Measurements from ENCODE around the gene LAMC1.
A peak's percentile ranks its signal among the peaks of the same experiment; 100 is the strongest.

The LAMC1 gene

DNA sequence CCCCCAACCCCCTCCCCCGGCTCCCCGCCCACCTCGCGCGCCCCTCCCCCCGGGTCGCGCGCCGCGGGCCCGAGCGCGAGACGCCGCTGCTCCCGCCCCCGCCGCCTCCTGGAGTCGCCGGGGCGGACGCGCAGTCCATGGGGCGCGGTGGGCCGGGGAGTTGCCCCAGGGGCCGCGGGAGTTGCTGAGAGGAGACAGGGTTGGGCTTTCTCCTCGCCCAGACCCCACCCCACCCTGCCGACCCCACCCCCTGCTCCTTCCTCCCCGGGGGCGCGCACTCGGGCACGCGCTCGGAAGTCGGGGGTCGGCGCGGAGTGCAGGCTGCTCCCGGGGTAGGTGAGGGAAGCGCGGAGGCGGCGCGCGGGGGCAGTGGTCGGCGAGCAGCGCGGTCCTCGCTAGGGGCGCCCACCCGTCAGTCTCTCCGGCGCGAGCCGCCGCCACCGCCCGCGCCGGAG is at the start of gene LAMC1:
TSS of gene LAMC1 (plus strand) at position 275 of the 455 bp plus-strand sequence. CDS start 297 bp downstream, outside the sequence.
- ChIA-PET CTCF (no interaction called here), POLR2A (no interaction called here)
- Histone ChIP-seq H3K27ac (ENCODE audit: extremely low read depth, low read depth, low read length) (peak within 1 kb of the TSS; percentile 98), H3K4me3 (ENCODE audit: low read depth, low read length) (peak within 1 kb of the TSS; percentile 80), H3K36me3 (ENCODE audit: control insufficient read depth in 2 of 2, insufficient read depth in 1 of 2, low read length in 2 of 2) (no peaks in the 10 kb centered on the region), H3K9me3 (ENCODE audit: control insufficient read depth, insufficient read depth, low read depth, low read length) (no peaks in the 10 kb centered on the region), H3K4me1 (ENCODE audit: control insufficient read depth, insufficient read depth, low read length) (peaks cover 27% of the 10 kb centered on the region; the same call in 1 of the 2 replicates)
- TF ChIP-seq KLF10 (tag by site-specific recombination; IDR thresholded peaks at IDR 0.05): peak; percentile 49
- TF ChIP-seq KLF1 (tag by site-specific recombination; IDR thresholded peaks at IDR 0.05): peak; percentile 58
- TF ChIP-seq ZNF660 (tag by site-specific recombination; IDR thresholded peaks at IDR 0.05): peak; percentile 49; the same call in 1 of the 2 replicates
- peak; percentile 35; the same call in 1 of the 2 replicates for TF ChIP-seq EGR2 (tag by site-specific recombination; IDR thresholded peaks at IDR 0.05; ENCODE audit: low read depth)
- no peak for TF ChIP-seq ZNF221 (tag by site-specific recombination; IDR thresholded peaks at IDR 0.05; ENCODE audit: borderline replicate concordance)
- TF ChIP-seq ZNF549 (tag by site-specific recombination; IDR thresholded peaks at IDR 0.05): no peak
- TF ChIP-seq GFI1B (tag by site-specific recombination; IDR thresholded peaks at IDR 0.05): no peak
- TF ChIP-seq ZNF561 (tag by site-specific recombination; IDR thresholded peaks at IDR 0.05; ENCODE audit: borderline replicate concordance): peak; percentile 64; the same call in 1 of the 2 replicates
- 0 out of 2 replicates have a peak, but pooled peaks have one; percentile 30 for TF ChIP-seq ZSCAN30 (tag by site-specific recombination; IDR thresholded peaks at IDR 0.05)
- TF ChIP-seq, protein P1, sequence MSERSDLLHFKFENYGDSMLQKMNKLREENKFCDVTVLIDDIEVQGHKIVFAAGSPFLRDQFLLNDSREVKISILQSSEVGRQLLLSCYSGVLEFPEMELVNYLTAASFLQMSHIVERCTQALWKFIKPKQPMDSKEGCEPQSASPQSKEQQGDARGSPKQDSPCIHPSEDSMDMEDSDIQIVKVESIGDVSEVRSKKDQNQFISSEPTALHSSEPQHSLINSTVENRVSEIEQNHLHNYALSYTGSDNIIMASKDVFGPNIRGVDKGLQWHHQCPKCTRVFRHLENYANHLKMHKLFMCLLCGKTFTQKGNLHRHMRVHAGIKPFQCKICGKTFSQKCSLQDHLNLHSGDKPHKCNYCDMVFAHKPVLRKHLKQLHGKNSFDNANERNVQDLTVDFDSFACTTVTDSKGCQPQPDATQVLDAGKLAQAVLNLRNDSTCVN (tag by site-specific recombination; optimal IDR thresholded peaks at IDR 0.05): peak; percentile 78
- TF ChIP-seq, protein P2, sequence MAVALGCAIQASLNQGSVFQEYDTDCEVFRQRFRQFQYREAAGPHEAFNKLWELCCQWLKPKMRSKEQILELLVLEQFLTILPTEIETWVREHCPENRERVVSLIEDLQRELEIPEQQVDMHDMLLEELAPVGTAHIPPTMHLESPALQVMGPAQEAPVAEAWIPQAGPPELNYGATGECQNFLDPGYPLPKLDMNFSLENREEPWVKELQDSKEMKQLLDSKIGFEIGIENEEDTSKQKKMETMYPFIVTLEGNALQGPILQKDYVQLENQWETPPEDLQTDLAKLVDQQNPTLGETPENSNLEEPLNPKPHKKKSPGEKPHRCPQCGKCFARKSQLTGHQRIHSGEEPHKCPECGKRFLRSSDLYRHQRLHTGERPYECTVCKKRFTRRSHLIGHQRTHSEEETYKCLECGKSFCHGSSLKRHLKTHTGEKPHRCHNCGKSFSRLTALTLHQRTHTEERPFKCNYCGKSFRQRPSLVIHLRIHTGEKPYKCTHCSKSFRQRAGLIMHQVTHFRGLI (tag by site-specific recombination; IDR thresholded peaks at IDR 0.05): 0 out of 2 replicates have a peak, but pooled peaks have one; percentile 17
- TF ChIP-seq ZFHX2 (tag by site-specific recombination; conservative IDR thresholded peaks at IDR 0.05): peak; percentile 87

DNA sequence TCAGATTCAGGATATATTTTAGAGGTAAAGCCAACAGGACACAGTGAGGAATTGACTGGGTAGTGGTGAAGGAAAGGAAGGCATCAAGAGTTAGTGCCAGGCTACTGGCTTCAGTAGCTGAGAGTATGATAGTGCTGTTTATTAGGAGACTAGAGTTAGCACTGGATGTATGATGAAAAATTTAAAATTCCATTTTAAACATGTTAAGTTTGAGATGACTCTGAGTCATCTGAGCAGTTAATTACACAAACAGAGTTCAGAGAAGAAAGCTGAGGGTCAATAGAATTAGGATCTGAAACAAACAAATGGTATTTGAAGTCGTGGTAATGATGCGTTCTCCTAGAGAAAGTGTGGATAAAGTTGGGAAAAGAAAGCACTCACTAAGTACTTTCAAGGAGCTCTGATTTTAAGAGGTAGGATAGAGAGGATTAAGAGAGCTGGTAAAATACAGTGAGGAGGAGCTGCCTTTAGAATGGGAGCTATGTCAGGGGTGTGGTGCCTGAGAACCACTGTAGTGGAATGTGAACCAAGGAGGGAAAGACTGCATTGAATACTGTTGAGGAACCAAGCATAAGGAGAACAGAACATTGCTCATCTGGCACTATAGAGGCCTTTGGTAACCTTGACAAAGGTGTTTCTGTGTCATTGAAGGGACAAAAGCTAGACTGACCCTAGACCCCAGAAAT is 48.6 kb upstream of the LAMC1 start:
- ChIA-PET POLR2A (no interaction called here), CTCF (interaction anchor here (1.0 to 3.6 kb wide), 2 partner anchors 12 to 14 kb away, joined by 3 to 20 read pairs; no protein-coding TSS in a partner anchor)
- Histone ChIP-seq H3K27ac (ENCODE audit: extremely low read depth, low read depth, low read length) (no peak overlapping the region), H3K36me3 (ENCODE audit: control insufficient read depth in 2 of 2, insufficient read depth in 1 of 2, low read length in 2 of 2) (no peaks in the 10 kb centered on the region), H3K4me3 (ENCODE audit: low read depth, low read length) (no peak overlapping the region), H3K9me3 (ENCODE audit: control insufficient read depth, insufficient read depth, low read depth, low read length) (no peaks in the 10 kb centered on the region), H3K4me1 (ENCODE audit: control insufficient read depth, insufficient read depth, low read length) (peaks cover 3% of the 10 kb centered on the region; the same call in 1 of the 2 replicates)
- no peak for TF ChIP-seq GLIS2 (tag by site-specific recombination; IDR thresholded peaks at IDR 0.05)
- no peak for TF ChIP-seq ZBTB1 (tag by site-specific recombination; IDR thresholded peaks at IDR 0.05)
- TF ChIP-seq ZFP69B (tag by site-specific recombination; IDR thresholded peaks at IDR 0.05): no peak
- no peak for TF ChIP-seq EGR2 (tag by site-specific recombination; IDR thresholded peaks at IDR 0.05; ENCODE audit: low read depth)
- no peak for TF ChIP-seq SALL2 (tag by site-specific recombination; IDR thresholded peaks at IDR 0.05; ENCODE audit: borderline replicate concordance)
- TF ChIP-seq, protein P3, sequence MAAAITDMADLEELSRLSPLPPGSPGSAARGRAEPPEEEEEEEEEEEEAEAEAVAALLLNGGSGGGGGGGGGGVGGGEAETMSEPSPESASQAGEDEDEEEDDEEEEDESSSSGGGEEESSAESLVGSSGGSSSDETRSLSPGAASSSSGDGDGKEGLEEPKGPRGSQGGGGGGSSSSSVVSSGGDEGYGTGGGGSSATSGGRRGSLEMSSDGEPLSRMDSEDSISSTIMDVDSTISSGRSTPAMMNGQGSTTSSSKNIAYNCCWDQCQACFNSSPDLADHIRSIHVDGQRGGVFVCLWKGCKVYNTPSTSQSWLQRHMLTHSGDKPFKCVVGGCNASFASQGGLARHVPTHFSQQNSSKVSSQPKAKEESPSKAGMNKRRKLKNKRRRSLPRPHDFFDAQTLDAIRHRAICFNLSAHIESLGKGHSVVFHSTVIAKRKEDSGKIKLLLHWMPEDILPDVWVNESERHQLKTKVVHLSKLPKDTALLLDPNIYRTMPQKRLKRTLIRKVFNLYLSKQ (tag by site-specific recombination; IDR thresholded peaks at IDR 0.05; ENCODE audit: borderline replicate concordance): no peak
- TF ChIP-seq ZNF48 (tag by site-specific recombination; IDR thresholded peaks at IDR 0.05): no peak
- TF ChIP-seq KLF7 (tag by site-specific recombination; IDR thresholded peaks at IDR 0.05; ENCODE audit: borderline replicate concordance): no peak
- no peak for TF ChIP-seq ZNF140 (tag by site-specific recombination; IDR thresholded peaks at IDR 0.05)

Measured in HEK293 (cell line).